Ishikawa (cell line): ENCODE measurements around the gene VWF.

ENCODE experiments used
- CEBPB ChIP-seq: IDR thresholded peaks from 2 replicates; pipeline ENCODE4 v1.6.1; 2012
- CREB1 ChIP-seq: IDR thresholded peaks from 2 replicates; pipeline ENCODE4 v1.6.1; 2012; ENCODE audit warnings: low read depth
- EGR1 ChIP-seq: IDR thresholded peaks from 2 replicates; pipeline ENCODE4 v1.6.1; 2012
- EP300 ChIP-seq: IDR thresholded peaks from 2 replicates; pipeline ENCODE4 v1.6.1; 2012; ENCODE audit warnings: borderline replicate concordance
- FOXM1 ChIP-seq: IDR thresholded peaks from 2 replicates; pipeline ENCODE4 v1.6.1; 2012; ENCODE audit warnings: low read depth, borderline replicate concordance
- NFIC ChIP-seq: IDR thresholded peaks from 2 replicates; pipeline ENCODE4 v1.6.1; 2012
- RAD21 ChIP-seq: IDR thresholded peaks from 2 replicates; pipeline ENCODE4 v1.6.1; 2012; ENCODE audit warnings: low read depth
- TAF1 ChIP-seq: IDR thresholded peaks from 2 replicates; pipeline ENCODE4 v1.6.1; 2012; ENCODE audit warnings: low read depth, mild to moderate bottlenecking
- TCF12 ChIP-seq: IDR thresholded peaks from 2 replicates; pipeline ENCODE4 v1.6.1; 2012; ENCODE audit warnings: low read depth
- TEAD4 ChIP-seq: IDR thresholded peaks from 2 replicates; pipeline ENCODE4 v1.6.1; 2012
- YY1 ChIP-seq: IDR thresholded peaks from 2 replicates; pipeline ENCODE4 v1.6.1; 2012; ENCODE audit warnings: low read depth
- ZBTB7A ChIP-seq: IDR thresholded peaks from 2 replicates; pipeline ENCODE4 v1.6.1; 2012; ENCODE audit warnings: low read depth
- TF ChIP-seq, protein P1 (sequence below): IDR thresholded peaks from 2 replicates; pipeline ENCODE4 v1.6.1; 2012
- TF ChIP-seq, protein P2 (sequence below): IDR thresholded peaks from 2 replicates; pipeline ENCODE4 v1.6.1; 2012
- TF ChIP-seq, protein P3 (sequence below): IDR thresholded peaks from 2 replicates; pipeline ENCODE4 v1.6.1; 2012; ENCODE audit warnings: low read depth, mild to moderate bottlenecking

Gene VWF

DNA sequence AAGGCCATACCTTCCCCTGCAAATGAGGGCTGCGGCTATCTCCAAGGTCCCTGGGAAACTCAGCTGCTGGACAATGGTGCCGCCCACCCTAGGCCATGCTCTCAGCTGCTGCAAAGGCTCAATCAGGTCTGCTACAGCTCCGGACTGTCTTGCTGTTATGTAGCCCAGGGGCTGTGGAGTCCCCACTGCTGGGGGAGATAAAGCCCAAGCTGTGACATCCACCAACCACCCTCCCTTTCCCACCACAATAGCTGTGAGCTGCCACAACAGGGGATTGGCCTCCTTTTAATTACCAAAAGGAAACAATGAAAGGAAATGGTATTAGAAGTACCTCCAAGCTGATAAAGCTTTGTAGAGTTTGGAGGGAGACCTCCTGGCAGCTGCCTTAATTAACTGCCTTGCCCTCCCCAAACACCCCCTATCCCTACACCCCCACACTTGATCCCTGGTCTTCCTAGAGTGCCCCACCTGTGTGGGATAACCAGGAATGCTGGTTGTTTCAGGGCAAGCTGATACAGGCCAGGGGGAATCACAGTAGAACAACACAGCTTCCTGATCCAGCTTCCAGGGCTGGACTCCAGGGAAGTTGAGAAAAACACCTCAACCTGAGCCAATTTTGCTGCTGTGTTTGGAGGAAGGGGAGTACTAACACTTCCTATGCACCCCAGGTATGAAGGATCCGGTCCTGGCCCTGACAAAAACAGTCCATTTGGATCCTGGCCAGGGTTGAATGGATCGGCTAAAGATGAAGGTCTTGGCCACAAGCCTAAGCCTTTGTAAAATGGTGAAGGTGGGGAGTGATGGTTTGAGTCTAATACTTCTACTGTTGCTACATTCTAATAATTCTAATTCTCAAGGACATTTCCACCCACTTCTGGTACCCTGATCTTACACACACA, at the start of gene VWF:
Gene VWF, minus strand, starts transcription at position 260 of the 899 bp plus-strand sequence. CDS start 1,474 bp downstream, outside the sequence.
- TF ChIP-seq YY1 (no peak), CEBPB (no peak), ZBTB7A (no peak), TCF12 (no peak), RAD21 (no peak), EGR1 (no peak), EP300 (no peak), TAF1 (no peak), TEAD4 (no peak), NFIC (no peak), CREB1 (no peak), FOXM1 (no peak)
- TF ChIP-seq, protein P1, sequence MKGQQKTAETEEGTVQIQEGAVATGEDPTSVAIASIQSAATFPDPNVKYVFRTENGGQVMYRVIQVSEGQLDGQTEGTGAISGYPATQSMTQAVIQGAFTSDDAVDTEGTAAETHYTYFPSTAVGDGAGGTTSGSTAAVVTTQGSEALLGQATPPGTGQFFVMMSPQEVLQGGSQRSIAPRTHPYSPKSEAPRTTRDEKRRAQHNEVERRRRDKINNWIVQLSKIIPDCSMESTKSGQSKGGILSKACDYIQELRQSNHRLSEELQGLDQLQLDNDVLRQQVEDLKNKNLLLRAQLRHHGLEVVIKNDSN, result no peak
- TF ChIP-seq, protein P2, sequence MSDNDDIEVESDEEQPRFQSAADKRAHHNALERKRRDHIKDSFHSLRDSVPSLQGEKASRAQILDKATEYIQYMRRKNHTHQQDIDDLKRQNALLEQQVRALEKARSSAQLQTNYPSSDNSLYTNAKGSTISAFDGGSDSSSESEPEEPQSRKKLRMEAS, result no peak
- TF ChIP-seq, protein P3, sequence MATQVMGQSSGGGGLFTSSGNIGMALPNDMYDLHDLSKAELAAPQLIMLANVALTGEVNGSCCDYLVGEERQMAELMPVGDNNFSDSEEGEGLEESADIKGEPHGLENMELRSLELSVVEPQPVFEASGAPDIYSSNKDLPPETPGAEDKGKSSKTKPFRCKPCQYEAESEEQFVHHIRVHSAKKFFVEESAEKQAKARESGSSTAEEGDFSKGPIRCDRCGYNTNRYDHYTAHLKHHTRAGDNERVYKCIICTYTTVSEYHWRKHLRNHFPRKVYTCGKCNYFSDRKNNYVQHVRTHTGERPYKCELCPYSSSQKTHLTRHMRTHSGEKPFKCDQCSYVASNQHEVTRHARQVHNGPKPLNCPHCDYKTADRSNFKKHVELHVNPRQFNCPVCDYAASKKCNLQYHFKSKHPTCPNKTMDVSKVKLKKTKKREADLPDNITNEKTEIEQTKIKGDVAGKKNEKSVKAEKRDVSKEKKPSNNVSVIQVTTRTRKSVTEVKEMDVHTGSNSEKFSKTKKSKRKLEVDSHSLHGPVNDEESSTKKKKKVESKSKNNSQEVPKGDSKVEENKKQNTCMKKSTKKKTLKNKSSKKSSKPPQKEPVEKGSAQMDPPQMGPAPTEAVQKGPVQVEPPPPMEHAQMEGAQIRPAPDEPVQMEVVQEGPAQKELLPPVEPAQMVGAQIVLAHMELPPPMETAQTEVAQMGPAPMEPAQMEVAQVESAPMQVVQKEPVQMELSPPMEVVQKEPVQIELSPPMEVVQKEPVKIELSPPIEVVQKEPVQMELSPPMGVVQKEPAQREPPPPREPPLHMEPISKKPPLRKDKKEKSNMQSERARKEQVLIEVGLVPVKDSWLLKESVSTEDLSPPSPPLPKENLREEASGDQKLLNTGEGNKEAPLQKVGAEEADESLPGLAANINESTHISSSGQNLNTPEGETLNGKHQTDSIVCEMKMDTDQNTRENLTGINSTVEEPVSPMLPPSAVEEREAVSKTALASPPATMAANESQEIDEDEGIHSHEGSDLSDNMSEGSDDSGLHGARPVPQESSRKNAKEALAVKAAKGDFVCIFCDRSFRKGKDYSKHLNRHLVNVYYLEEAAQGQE, result no peak

DNA sequence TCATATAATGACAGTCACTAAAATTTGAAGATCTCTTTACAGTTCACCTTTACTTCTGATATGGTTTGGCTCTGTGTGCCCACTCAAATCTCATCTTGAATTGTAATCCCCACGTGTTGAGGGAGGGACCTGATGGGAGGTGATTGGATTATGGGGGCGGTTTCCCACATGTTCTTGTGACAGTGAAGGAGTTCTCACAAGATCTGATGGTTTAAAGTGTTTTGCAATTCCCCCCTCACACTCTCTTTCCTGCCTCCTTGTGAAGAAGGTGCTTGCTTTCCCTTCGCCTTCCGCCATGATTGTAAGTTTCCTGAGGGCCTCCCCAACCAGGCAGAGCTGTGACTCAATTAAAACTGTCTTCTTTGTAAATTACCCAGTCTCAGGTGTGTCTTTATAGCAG, 48.4 kb upstream of the VWF start:
- TF ChIP-seq EP300 (no peak), CREB1 (no peak), EGR1 (no peak), TCF12 (no peak)

DNA sequence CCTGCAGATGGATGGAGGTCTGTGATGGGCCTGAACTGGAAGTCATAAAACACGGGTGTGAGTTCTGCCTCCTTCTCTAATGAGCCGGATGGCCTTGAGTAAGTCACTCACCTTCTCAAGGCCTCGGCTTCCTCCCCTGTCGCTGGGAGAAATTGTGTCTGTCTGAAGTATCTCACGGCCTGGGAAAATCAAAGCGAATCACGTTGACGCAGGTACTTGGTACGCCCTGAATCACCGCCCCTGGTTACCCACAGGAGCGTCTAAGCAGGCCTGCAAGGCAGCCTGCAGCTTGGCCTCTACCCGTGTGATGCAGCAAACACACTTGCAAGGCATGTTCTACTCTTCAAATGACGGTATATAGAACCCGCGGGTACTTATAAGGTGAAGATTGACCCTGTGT, 47.6 kb upstream of the VWF start:
- no peak for TF ChIP-seq ZBTB7A
- no peak for TF ChIP-seq CEBPB
- TF ChIP-seq, protein P1, result no peak
- no peak for TF ChIP-seq EP300
- no peak for TF ChIP-seq TCF12

DNA sequence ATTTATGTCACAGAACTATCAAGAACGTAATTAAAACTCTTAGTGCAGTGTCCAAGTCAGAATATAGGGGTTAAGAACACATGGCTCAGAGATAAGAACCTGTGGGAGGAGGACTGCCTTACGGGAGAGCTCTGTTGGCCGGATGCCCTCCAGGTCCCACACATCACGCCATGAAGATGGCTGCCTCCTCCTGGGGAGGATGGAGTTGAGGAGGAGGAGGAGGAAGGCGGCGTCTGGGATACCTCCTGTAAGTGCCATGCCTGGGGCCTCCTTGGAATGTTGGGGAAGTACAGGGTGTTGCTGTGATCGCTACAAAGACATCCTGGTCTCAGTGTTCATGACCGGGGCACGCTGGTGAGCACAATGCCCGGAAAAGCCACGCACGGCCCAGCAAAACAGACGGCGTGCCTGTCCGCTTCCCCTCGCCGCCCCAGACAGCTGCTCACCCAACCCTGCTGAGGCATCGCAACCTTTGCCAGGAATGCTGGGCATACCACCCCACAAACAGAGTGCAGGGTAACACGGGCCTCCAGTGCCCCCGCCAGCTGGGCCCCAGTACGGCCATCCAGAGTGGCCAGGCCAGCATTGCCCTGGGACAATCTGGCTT, 47.0 kb upstream of the VWF start:
- TF ChIP-seq, protein P3, result no peak
- TF ChIP-seq RAD21 (no peak), YY1 (no peak), FOXM1 (no peak), EP300 (no peak), NFIC (no peak), CREB1 (no peak), CEBPB (no peak), TAF1 (no peak), EGR1 (no peak), TCF12 (no peak), ZBTB7A (no peak), TEAD4 (no peak)
- TF ChIP-seq, protein P1, result no peak
- TF ChIP-seq, protein P2, result no peak

DNA sequence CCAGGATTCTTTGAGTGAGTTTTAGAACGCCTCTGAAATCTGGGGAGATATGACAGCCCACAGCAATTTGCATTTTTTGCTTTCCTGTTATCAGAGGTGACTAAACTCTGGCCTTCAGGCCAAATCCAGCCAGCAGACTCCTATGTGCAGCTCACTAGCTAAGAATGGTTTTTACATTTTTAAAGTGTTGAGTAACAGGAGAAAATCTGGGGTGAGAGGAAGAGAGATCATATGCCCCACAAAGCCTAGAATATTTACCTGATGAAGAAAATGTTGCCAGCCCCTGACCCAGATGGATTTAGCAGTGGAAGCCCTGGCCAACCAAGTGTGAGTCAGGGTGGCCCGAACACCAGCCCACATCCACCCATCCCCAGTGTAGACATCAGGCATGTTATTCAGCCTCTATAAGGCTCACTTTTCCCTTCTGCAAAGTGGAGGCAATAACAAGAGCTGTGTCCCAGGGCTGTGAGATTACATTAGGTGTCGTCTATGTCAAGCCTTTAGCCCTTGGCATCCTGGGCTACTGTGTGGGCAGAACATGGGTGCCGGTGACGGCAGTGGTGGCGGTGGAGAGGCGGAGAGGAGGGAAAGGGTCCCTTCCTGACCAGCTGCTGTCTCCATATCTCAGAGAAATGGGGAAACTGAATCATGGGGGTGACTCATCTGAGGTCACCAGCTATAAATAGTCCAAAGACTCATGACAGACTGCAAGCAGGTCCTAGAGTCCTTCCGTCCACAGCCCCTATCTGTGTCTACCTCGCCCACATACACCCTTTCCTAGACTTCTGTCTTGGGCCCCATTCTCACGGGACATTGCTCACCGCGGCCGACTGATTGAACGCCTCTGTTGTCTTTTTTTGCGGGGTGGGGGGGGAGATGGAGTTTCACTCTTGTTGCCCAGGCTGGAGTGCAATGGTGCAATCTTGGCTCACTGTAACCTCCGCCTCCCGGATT, 43.1 kb upstream of the VWF start:
- TF ChIP-seq, protein P1, result no peak
- no peak for TF ChIP-seq FOXM1
- no peak for TF ChIP-seq TEAD4
- no peak for TF ChIP-seq CREB1
- TF ChIP-seq, protein P3, result no peak
- TF ChIP-seq EP300, result no peak
- no peak for TF ChIP-seq ZBTB7A
- no peak for TF ChIP-seq TCF12
- TF ChIP-seq NFIC, result no peak
- TF ChIP-seq YY1, result no peak
- no peak for TF ChIP-seq CEBPB
- no peak for TF ChIP-seq EGR1
- TF ChIP-seq, protein P2, result no peak
- no peak for TF ChIP-seq RAD21
- TF ChIP-seq TAF1, result no peak
